HG03025 (cell line): ENCODE measurements around the gene TUG1.

Source experiments
- ATAC-seq: cut with Tn5 transposase; IDR thresholded peaks from one replicate; pipeline ENCODE4 v1.9.1; 2021; ENCODE audit warnings: mild to moderate bottlenecking, moderate library complexity; ENCODE audit not compliant: unreplicated experiment, low FRiP score

The TUG1 gene

GRCh38 chr22:30968924-30969531, at the start of gene TUG1:
Gene TUG1, plus strand, starts transcription at chr22:30969265.
- ATAC-seq = peak; percentile 90

GRCh38 chr22:30919973-30920372, 49.1 kb upstream of the TUG1 start:
- ATAC-seq = no peak

DNA sequence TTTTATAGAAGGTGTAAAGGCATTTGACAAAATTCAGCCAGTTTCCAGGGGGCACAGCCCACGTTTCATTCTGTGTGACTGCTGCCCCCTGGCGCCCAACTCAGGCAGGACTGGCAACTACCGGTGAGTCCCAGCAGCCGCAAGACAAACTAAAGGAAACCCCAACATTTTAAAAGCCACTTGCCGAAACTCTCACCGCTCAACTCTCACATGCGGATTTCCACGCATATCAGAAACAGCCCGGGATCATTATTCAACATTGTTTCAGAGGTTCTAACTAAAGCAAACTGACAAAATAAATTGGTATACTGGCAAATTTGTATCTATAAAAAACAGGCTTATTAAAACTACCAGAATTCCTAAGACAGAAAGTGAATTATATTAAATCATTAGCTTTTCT, 48.7 kb upstream of the TUG1 start:
- ATAC-seq = no peak

- ATAC-seq = no peak
These were observed 48.0 kb upstream of the TUG1 start for GRCh38 chr22:30921108-30921507.

DNA sequence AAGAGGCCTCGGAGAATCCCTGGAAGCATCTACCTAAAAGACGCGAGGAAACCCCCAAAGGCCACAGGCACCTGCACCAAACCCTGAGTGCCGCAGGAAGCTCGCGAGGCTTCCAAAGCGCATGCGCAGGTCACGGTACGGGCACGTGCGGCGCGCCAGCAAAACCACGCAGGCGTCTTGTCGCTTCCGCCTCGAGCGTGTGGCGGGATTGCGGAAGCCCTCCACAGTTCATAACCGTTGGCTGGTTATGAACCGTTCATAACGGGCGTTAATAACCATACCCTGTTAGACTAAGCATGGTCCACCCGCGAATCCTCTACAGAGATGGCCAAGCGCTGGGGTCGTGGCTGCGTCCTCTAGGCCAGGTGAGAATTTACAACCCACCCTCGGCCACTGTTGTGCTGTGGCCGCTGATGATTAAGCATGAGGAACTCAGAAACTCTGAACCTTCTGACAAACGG, 46.9 kb upstream of the TUG1 start:
- no peak for ATAC-seq

DNA sequence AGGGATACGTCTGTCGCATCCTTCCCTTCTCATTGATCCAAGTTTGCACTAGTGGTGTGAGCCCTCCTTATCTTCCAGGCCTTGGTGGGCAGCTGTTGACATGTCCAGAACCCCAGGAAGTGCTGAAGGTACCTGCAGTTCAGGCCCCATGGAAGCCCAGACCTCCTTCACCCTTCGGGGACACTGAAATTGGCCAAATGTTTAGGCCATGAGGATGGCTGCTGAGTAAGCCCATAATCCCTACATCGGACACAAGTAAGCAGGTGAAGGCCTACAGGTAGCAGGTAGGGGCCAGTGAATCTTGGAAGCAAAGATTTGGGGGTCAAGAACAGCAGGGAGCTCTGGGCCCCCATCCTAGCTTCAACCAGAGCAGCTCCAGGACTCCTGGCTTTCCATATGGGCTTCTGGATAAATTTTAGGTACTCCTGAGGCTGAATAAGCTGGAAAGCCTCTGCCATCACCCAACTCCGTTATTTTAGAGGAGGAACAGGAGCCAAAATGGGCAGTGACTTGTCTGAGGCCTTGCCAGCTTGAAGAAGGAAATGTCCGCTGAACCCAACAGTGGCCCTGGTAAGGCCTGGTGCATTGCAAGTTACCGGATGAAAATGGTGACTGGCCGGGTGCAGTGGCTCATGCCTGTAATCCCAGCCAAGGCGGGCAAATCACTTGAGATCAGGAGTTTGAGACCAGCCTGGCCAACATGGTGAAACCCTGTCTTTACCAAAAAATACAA, 45.7 kb upstream of the TUG1 start:
- no peak for ATAC-seq

GRCh38 chr22:30925667-30926066, 43.4 kb upstream of the TUG1 start:
- ATAC-seq = no peak

- ATAC-seq = no peak
These were observed 42.4 kb upstream of the TUG1 start for GRCh38 chr22:30926706-30927105.

DNA sequence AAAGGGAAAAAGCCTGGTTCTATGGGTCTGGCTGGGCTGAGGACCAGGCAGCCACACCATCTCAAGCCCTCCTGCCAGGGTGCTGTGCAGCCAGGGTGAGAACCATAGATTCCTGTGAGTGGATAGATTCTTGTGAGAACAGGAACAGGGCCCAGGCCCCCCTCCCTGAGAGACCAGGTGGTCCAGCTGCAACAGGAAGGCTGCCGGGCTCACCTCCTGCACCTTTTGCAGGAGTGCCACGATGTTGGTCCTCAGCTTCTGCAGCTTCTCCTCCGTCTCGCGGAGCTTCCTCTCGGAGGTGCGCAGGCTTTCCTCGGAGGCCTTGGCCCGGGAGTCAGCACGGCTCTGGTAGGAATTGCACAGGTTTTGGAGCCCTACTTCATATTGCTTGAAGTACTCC, 41.3 kb upstream of the TUG1 start:
- no peak for ATAC-seq

DNA sequence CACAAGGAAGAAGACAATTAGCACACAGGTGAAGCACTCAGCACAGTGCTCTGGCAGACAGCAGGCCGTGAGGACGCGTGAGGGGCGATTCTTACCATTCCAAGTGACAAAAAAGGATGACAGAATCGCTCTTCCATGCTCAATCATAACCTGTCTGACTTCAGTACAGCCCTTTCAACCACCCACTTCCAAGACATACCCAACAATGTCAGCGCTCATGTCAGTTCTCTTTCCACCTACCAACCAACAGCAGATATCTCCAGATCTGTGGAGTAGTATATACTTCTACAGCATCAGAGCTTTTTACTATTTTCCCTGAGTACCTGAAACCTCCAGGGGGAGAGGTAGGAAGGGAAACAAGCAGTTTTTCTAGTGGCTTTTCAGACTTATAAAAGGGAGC, 40.7 kb upstream of the TUG1 start:
- ATAC-seq = no peak

- no peak for ATAC-seq
These were observed 38.8 kb upstream of the TUG1 start for GRCh38 chr22:30930228-30930627.

- ATAC-seq = no peak
These were observed 37.3 kb upstream of the TUG1 start for GRCh38 chr22:30931541-30932300.

DNA sequence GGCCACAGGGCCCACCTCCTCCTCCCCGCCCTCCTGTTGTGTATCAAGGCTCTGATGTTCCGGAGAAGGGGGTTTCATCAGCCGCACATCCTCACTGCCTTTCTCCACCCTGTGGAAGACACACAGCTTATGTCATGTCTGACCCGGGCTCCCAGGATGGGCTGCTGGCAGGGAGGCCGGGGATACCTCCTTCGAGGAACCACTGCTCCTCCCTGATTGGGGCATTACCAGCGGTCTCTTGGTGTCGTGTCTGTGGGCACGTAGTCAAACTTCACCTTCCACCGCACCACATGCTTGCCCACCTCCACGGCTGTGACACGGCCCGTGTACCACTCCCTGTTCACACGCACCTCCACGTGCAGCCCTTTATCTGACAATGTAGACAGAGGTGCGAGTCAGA, 36.4 kb upstream of the TUG1 start:
- ATAC-seq = no peak

GRCh38 chr22:30933457-30933856, 35.6 kb upstream of the TUG1 start:
- no peak for ATAC-seq

DNA sequence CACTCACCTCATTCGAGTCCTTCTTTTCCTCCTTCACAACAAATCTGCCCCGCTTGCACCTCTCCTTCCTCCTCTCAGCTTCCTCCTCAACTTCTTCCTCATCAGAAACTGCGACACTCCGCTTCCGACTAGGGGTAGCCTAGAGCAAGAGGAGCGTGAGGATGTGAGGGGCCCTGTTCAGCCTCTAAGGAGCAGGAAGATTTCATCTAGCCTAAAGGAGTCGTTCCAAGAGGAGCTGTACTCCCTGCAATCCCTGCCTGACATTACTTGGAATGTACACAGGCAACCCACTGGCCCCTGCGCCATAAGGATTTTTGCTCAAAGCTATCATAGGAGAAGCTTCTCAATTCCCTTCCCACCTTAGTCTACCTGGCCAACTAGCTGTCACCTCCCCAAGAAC, 35.0 kb upstream of the TUG1 start:
- no peak for ATAC-seq

DNA sequence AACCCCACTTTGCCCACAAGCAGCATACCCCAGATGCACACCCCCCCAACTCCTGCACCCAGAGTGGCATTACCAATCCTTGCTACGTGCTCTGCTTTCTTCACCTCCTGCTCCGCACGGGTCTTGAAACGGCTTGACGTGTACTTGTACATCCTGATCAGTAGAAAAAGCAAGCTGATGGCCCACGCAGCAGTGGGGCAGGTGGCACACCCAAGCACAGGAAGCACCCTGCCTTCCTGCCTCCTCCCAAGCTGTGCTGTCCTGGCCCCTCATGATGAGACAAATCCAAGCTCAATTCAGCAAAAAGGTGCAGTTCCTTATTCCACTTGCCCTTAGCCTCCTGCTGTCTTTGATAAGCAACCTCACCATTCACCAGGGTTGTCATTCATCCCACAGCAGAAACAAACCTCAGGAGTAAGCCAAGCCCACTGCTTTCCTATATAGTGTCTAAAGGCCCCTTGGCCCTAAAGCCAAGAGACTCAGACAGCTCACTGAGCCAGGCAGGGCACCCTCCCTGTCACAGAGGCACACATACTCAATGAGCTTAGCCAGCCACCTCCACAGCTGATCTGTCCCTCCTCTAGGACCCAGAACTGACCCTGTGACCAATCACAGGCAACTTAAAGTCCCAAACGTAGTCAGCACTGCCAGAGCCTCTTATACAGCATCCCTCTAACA, 28.2 kb upstream of the TUG1 start:
- no peak for ATAC-seq

DNA sequence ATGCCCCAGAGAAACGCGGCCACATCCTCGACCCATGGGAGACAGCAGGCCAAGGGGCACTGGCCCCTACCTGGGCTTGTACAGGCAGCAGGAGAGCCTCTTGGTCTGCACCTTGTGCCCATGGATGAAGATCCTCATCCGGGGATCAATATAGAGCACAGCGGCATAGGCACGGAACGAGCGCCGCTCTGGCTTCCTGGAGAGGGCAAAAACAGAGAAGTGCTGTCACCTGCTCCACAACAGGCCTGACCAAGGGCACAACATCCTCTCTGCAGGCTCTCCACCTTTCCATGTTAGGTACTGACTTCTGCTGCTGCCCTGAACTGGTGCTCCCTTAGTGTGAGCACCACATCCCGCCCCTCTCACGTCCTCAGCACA, 27.7 kb upstream of the TUG1 start:
- no peak for ATAC-seq

- no peak for ATAC-seq
These were observed 25.7 kb upstream of the TUG1 start for GRCh38 chr22:30943368-30943767.

DNA sequence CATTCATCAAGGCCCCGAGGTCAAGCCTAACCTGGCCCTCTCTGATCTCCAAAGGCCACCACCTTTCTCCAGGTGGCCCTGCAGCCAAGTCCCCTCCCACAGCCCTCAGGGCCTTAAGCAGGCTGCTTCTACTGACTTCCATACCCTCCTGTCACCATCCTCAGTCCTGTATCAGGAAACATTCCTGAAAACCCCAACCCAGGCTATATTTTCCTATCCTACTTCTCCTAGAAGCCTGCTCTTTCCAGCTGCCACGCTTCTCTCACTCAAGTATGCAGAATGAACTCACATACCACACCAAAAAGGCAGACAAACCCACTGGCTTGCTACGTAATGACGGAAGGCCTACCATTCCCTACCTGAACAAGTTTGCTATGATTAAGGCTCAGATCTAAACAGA, 24.1 kb upstream of the TUG1 start:
- no peak for ATAC-seq

DNA sequence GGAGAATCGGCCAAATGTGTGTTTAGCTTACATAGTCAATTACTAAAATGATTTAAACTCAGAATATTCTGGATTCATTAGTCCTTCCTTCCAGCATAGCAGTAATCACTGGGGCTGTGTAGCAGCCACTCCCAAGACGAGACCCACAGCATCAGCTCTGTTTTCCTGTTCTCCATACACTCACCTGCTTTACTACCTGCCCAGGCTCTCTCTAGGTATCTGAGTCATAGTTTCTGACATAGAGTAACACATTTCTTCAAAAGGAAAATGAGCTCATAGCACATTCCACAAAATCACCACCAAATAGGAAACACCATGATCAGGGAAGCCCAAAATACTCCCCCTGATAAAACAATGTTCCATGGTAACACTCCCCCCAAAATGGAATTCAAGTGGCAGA, 23.4 kb upstream of the TUG1 start:
- ATAC-seq = no peak

DNA sequence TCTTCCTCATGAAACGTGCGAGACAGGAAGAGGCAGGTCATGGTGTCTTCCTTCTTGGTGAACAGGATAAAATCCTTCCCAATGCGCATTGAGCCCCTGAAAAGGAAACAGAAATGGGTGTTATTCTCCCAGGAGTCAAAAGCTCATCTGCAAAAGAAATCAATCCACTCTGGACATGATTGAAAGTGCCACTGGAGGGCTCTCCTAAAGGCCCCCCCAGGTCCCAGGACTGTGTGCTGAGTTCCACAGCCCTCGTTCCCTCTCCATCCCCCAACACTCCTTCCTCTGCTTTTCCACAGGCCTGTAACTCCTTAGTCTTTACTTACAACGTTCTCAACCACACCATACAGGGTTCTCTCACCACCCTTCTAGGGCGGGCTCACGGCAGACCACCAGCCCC, 22.7 kb upstream of the TUG1 start:
- no peak for ATAC-seq
